HUES6 (cell line): ENCODE data around the gene KCNC2.
"Not testable (repeated sequence)": the region's sequence is repeated elsewhere in the genome, so short reads cannot be mapped to it uniquely, and the experiment has no call there.

Source experiments
- H3K27ac ChIP-seq: 2 replicates; pipeline ENCODE4 v1.7.0; 2013; ENCODE audit warnings: low read depth, mild to moderate bottlenecking, low read length, inconsistent platforms
- H3K27me3 ChIP-seq: 2 replicates; pipeline ENCODE4 v1.6.1; 2013; ENCODE audit warnings: low read length; ENCODE audit not compliant: control insufficient read depth, insufficient read depth
- H3K36me3 ChIP-seq: 2 replicates; pipeline ENCODE4 v1.6.1; 2013; ENCODE audit warnings: low read length; ENCODE audit not compliant: control insufficient read depth, insufficient read depth
- H3K4me1 ChIP-seq: 2 replicates; pipeline ENCODE4 v1.6.1; 2013; ENCODE audit warnings: low read length; ENCODE audit not compliant: control insufficient read depth, insufficient read depth
- H3K4me3 ChIP-seq: 2 replicates; pipeline ENCODE4 v1.5.1; 2013; ENCODE audit warnings: low read depth, low read length
- H3K9ac ChIP-seq: one replicate; pipeline ENCODE4 v1.6.1; 2013; ENCODE audit warnings: mild to moderate bottlenecking, low read length
- H3K9me3 ChIP-seq: 2 replicates; pipeline ENCODE4 v1.6.1; 2013; ENCODE audit warnings: low read depth, low read length; ENCODE audit not compliant: control insufficient read depth, insufficient read depth

Gene KCNC2

GRCh38 chr12:75196865-75197264 lies 12.8 kb downstream of the KCNC2 start:
- no peak overlapping the region for H3K27ac ChIP-seq
- no peaks in the 10 kb centered on the region for H3K4me1 ChIP-seq
- no peaks in the 10 kb centered on the region for H3K27me3 ChIP-seq
- no peak overlapping the region for H3K4me3 ChIP-seq
- H3K9ac ChIP-seq: no peak overlapping the region
- H3K36me3 ChIP-seq: no peaks in the 10 kb centered on the region
- no peaks in the 10 kb centered on the region for H3K9me3 ChIP-seq

DNA sequence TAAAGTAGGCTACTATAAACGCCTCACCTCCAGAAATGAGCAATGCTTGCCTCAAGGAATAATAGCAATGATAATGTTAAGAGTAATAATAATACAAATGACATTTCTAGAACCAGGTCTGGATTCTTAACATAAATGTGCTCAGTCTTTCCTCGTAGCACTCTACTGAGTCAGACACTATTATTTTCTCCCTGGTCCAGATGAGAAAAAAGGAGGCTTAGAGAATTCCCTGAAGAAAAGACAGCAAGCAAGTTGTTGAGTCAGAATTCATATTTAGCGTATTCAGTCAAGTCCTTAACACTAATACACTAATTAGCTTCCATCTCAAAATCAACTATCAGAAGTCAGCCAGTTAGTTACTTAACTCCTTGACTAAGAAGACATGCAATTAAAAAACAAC lies 13.2 kb downstream of the KCNC2 start:
- Histone ChIP-seq H3K4me3 (no peak overlapping the region), H3K27ac (no peak overlapping the region), H3K36me3 (no peaks in the 10 kb centered on the region), H3K27me3 (no peaks in the 10 kb centered on the region), H3K9ac (no peak overlapping the region), H3K9me3 (no peaks in the 10 kb centered on the region), H3K4me1 (no peaks in the 10 kb centered on the region)

DNA sequence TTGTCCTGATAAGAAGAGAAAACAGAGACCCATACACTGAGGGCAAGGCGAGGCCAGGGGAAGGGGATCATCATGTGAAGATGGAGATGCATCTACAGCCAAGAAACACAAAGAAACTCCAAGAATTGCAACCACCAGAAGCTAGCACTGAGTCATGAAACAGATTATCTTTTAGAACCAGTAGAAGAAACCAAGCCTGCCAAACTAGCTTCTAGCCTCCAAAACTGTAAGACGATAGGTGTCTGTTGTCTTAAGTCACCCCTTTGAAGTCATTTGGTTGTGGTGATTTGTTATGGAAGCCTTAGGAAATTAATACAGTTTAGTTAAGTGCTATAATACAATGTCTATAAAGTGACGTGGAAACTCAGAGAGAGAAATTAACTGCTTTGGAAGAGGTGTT lies 15.4 kb downstream of the KCNC2 start:
- Histone ChIP-seq H3K27me3 (no peaks in the 10 kb centered on the region), H3K4me1 (no peaks in the 10 kb centered on the region), H3K9ac (no peak overlapping the region), H3K9me3 (no peaks in the 10 kb centered on the region), H3K36me3 (no peaks in the 10 kb centered on the region), H3K4me3 (no peak overlapping the region), H3K27ac (no peak overlapping the region)

GRCh38 chr12:75192196-75192595 lies 17.4 kb downstream of the KCNC2 start:
- Histone ChIP-seq H3K9me3 (no peaks in the 10 kb centered on the region), H3K4me1 (no peaks in the 10 kb centered on the region), H3K27me3 (no peaks in the 10 kb centered on the region), H3K9ac (no peak overlapping the region), H3K4me3 (no peak overlapping the region), H3K27ac (no peak overlapping the region), H3K36me3 (no peaks in the 10 kb centered on the region)

GRCh38 chr12:75190846-75191245 lies 18.8 kb downstream of the KCNC2 start:
- Histone ChIP-seq H3K27me3 (no peaks in the 10 kb centered on the region), H3K27ac (no peak overlapping the region), H3K9me3 (no peaks in the 10 kb centered on the region), H3K9ac (no peak overlapping the region), H3K4me3 (no peak overlapping the region), H3K4me1 (no peaks in the 10 kb centered on the region), H3K36me3 (no peaks in the 10 kb centered on the region)

DNA sequence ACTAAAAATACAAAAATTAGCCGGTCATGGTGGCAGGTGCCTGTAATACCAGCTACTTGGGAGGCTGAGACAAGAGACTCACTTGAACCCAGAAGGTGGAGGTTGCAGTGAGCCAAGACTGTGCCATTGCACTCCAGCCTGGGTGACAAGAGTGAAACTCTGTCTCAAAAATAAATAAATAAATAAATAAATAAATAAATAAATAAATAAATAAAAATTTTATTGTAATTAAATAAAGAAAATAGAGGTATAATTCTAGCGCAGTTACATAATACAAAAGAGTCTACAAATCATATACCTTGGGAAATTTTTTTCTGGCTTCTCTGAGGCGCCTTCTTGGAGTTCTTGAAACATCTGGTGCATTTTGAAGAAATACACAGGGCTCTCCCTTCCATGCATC lies 23.8 kb downstream of the KCNC2 start:
- not testable (repeated sequence) for H3K27me3 ChIP-seq, H3K27ac ChIP-seq, H3K9ac ChIP-seq, H3K4me1 ChIP-seq, H3K36me3 ChIP-seq, H3K4me3 ChIP-seq, H3K9me3 ChIP-seq

DNA sequence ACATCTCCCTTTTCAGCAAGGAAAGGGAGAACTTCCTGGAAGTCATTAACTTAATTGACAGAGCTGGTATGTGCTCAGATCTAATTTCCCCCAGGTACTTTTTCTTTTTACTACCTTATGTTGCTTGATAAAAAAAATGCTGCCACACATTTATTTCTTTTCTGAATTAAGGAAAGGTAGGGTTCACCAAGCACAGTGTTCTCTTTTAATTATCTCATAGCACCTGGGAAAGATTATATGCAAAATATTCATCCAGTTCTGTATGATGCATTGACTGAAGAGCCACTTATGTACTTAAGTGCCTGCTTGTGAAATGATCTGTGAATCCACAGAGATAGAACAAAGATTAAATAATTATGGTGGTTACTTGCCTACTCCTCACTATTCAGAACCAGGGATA lies 25.1 kb downstream of the KCNC2 start:
- H3K9ac ChIP-seq: no peak overlapping the region
- no peak overlapping the region for H3K27ac ChIP-seq
- H3K9me3 ChIP-seq: no peaks in the 10 kb centered on the region
- no peak overlapping the region for H3K4me3 ChIP-seq
- no peaks in the 10 kb centered on the region for H3K27me3 ChIP-seq
- H3K36me3 ChIP-seq: no peaks in the 10 kb centered on the region
- no peaks in the 10 kb centered on the region for H3K4me1 ChIP-seq

DNA sequence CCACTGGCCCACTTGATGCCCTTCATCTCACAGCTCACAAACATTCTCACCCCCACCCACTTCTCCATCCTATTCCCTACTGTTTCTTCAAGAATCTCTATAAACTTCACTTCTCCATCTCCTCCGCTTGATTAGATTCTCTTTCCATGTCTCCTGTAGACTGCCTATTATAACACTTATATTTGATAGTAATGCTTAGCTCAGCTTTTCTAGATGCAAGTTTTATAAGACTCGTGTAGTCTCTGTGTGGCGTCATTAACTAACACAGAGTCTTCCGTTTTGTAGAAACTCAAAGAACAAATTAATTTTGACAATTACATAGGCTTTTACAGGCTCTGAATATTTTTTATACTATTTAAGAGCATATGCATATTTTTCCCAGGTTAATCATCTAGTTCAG lies 25.7 kb downstream of the KCNC2 start:
- Histone ChIP-seq H3K36me3 (no peaks in the 10 kb centered on the region), H3K4me1 (no peaks in the 10 kb centered on the region)

GRCh38 chr12:75177997-75178396 lies 31.6 kb downstream of the KCNC2 start:
- no peak overlapping the region for H3K27ac ChIP-seq

More for the DNA sequence above, 25.7 kb downstream of the KCNC2 start:
- Histone ChIP-seq H3K9me3 (no peaks in the 10 kb centered on the region), H3K27ac (no peak overlapping the region), H3K27me3 (no peaks in the 10 kb centered on the region), H3K9ac (no peak overlapping the region), H3K4me3 (no peak overlapping the region)

GRCh38 chr12:75172611-75173010 lies 37.0 kb downstream of the KCNC2 start:
- Histone ChIP-seq H3K36me3 (no peaks in the 10 kb centered on the region), H3K9ac (no peak overlapping the region), H3K27ac (no peak overlapping the region), H3K4me1 (no peaks in the 10 kb centered on the region), H3K9me3 (no peaks in the 10 kb centered on the region), H3K27me3 (no peaks in the 10 kb centered on the region), H3K4me3 (no peak overlapping the region)

More at GRCh38 chr12:75177997-75178396, 31.6 kb downstream of the KCNC2 start:
- Histone ChIP-seq H3K9me3 (no peaks in the 10 kb centered on the region), H3K27me3 (no peaks in the 10 kb centered on the region), H3K9ac (no peak overlapping the region), H3K4me1 (no peaks in the 10 kb centered on the region), H3K4me3 (no peak overlapping the region), H3K36me3 (no peaks in the 10 kb centered on the region)

GRCh38 chr12:75170640-75171185 lies 38.9 kb downstream of the KCNC2 start:
- H3K27me3 ChIP-seq: no peaks in the 10 kb centered on the region
- H3K9ac ChIP-seq: no peak overlapping the region
- H3K27ac ChIP-seq: no peak overlapping the region
- no peaks in the 10 kb centered on the region for H3K9me3 ChIP-seq
- no peaks in the 10 kb centered on the region for H3K4me1 ChIP-seq
- H3K4me3 ChIP-seq: no peak overlapping the region
- H3K36me3 ChIP-seq: no peaks in the 10 kb centered on the region

- no peaks in the 10 kb centered on the region for H3K27me3 ChIP-seq
- H3K4me1 ChIP-seq: no peaks in the 10 kb centered on the region
- no peak overlapping the region for H3K9ac ChIP-seq
- H3K9me3 ChIP-seq: no peaks in the 10 kb centered on the region
- H3K27ac ChIP-seq: no peak overlapping the region
- no peak overlapping the region for H3K4me3 ChIP-seq
- no peaks in the 10 kb centered on the region for H3K36me3 ChIP-seq
Observed at GRCh38 chr12:75162845-75163244, 46.8 kb downstream of the KCNC2 start.
